Endothelial cell of umbilical vein (primary cell): ENCODE data around the gene PPP2R2C. TPM values are rescaled to one million over a fixed set of nuclear protein-coding genes. Genes with fewer than 3 reads are reported as not detected.

Experiments used
- BruUV-seq: library from RNA; stranded (reverse); fragments of 400-500 nt; replicated peaks from 2 replicates; lab custom pipeline; 2021; lab: Mats Ljungman, UMichigan
- CTCF ChIA-PET: fragments of 300-600, 350-600 bp; sonication (Branson Sonifier 250); formaldehyde crosslinking; loops from one replicate; lab custom pipeline; 2021; ENCODE audit warnings: antibody characterized with exemption, inconsistent platforms; lab: Charles Lee
- POLR2A ChIA-PET: fragments of 300-600, 350-600 bp; sonication (Branson Sonifier 250); formaldehyde crosslinking; loops from one replicate; lab custom pipeline; 2021; ENCODE audit warnings: antibody characterized with exemption, inconsistent platforms; lab: Charles Lee
- DNase-seq: peaks from one replicate; pipeline ENCODE4 v3.0.0-alpha.2; 2011; ENCODE audit warnings: low read depth, low spot score
- FAIRE-seq: peaks from 2 replicates; lab custom pipeline; 2011; peaks lifted over from hg19 to GRCh38; lab: Jason Lieb, UNC
- H2AFZ ChIP-seq: 2 replicates; pipeline ENCODE4 v1.6.0; 2012; ENCODE audit warnings: low read depth, low read length, control low read depth, inconsistent platforms
- H3K27ac ChIP-seq: 2 replicates; pipeline ENCODE4 v1.5.1; 2011; ENCODE audit warnings: low read depth, mild to moderate bottlenecking, control low read depth, low read length, moderate library complexity; ENCODE audit not compliant: insufficient read depth
- H3K27me3 ChIP-seq, 2 experiments: 2 replicates each; pipeline versions ENCODE4 v1.6.0 to v1.6.1; 2011; ENCODE audit warnings: low read length in 2 of 2, mixed read lengths in 1 of 2; ENCODE audit not compliant: control insufficient read depth in 2 of 2, insufficient read depth in 2 of 2
- H3K36me3 ChIP-seq, 2 experiments: 2 replicates in 1 of 2; 3 replicates in 1 of 2; pipeline ENCODE4 v1.5.1; 2011; ENCODE audit warnings: low read length in 2 of 2, mild to moderate bottlenecking in 1 of 2, moderate library complexity in 1 of 2; ENCODE audit not compliant: control insufficient read depth in 2 of 2, insufficient read depth in 2 of 2; ENCODE audit errors: extremely low read depth in 1 of 2
- H3K4me1 ChIP-seq: 3 replicates; pipeline ENCODE4 v1.5.1; 2011; ENCODE audit warnings: mild to moderate bottlenecking, low read length; ENCODE audit not compliant: control insufficient read depth, insufficient read depth; ENCODE audit errors: extremely low read depth
- H3K4me2 ChIP-seq: 2 replicates; pipeline ENCODE4 v1.6.1; 2011; ENCODE audit warnings: low read length, control low read depth, mixed read lengths; ENCODE audit not compliant: insufficient read depth
- H3K4me3 ChIP-seq, 3 experiments: fragments of 200-600 bp in 1 of 3; sonication (generic), shearing (Covaris generic) in 1 of 3; replicated peaks in 1 of 3; 2 replicates each; pipeline ENCODE4 v1.5.1; 2011 to 2016; ENCODE audit warnings: control low read depth in 3 of 3, low read length in 3 of 3, mild to moderate bottlenecking in 2 of 3, inconsistent platforms in 1 of 3, low read depth in 1 of 3, moderate library complexity in 1 of 3; ENCODE audit not compliant: insufficient read depth in 1 of 3
- H3K79me2 ChIP-seq: 2 replicates; pipeline ENCODE4 v1.6.0; 2012; ENCODE audit warnings: low read length, inconsistent platforms; ENCODE audit not compliant: control insufficient read depth, insufficient read depth
- H3K9ac ChIP-seq: replicated peaks from 2 replicates; pipeline ENCODE3; 2011; ENCODE audit warnings: low read length, control low read depth; ENCODE audit not compliant: insufficient read depth; ENCODE audit errors: extremely low read depth
- H3K9me1 ChIP-seq: replicated peaks from 3 replicates; pipeline ENCODE4 v1.6.0; 2011; ENCODE audit warnings: mild to moderate bottlenecking, low read length; ENCODE audit not compliant: control insufficient read depth, insufficient read depth; ENCODE audit errors: extremely low read depth
- H3K9me3 ChIP-seq: replicated peaks from 2 replicates; pipeline ENCODE4 v1.5.1; 2012; ENCODE audit warnings: low read length, inconsistent platforms; ENCODE audit not compliant: control insufficient read depth, insufficient read depth
- H4K20me1 ChIP-seq: replicated peaks from 2 replicates; pipeline ENCODE3; 2011; ENCODE audit warnings: mild to moderate bottlenecking, low read length; ENCODE audit not compliant: control insufficient read depth, insufficient read depth; ENCODE audit errors: extremely low read depth
- EZH2 ChIP-seq: IDR thresholded peaks from 2 replicates; pipeline ENCODE4 v1.6.1; 2012; ENCODE audit warnings: borderline replicate concordance, low read depth, mild to moderate bottlenecking, moderate library complexity, low read length, inconsistent platforms; ENCODE audit not compliant: severe bottlenecking
- FOS ChIP-seq: IDR thresholded peaks from 2 replicates; pipeline ENCODE4 v1.6.1; 2011; ENCODE audit warnings: mild to moderate bottlenecking, low read length, moderate library complexity, borderline replicate concordance; ENCODE audit not compliant: insufficient read depth
- GATA2 ChIP-seq: IDR thresholded peaks from 2 replicates; pipeline ENCODE4 v1.7.0; 2011; ENCODE audit warnings: low read depth, mild to moderate bottlenecking, moderate library complexity, mixed read lengths, low read length; ENCODE audit not compliant: insufficient read length, insufficient read depth
- JUN ChIP-seq: IDR thresholded peaks from 2 replicates; pipeline ENCODE4 v1.6.1; 2011; ENCODE audit warnings: borderline replicate concordance, low read depth; ENCODE audit not compliant: insufficient read length, insufficient read depth
- MAX ChIP-seq: IDR thresholded peaks from 2 replicates; pipeline ENCODE4 v1.6.1; 2011; ENCODE audit not compliant: insufficient read depth, insufficient read length
- MYC ChIP-seq: IDR thresholded peaks from one replicate; pipeline ENCODE4 v1.6.1; 2011; ENCODE audit warnings: mild to moderate bottlenecking, low read depth, low read length
- dilution Hi-C: fragments of 300-500 bp; cut with MboI; formaldehyde crosslinking; loops from one replicate; pipeline ENCODE4 v1.15.0; 2019; ENCODE audit warnings: low sequenced_read_pairs; ENCODE audit not compliant: extremely low pct_ligation_motif_present
- intact Hi-C: fragments of 100-400 bp; cut with micrococcal nuclease; formaldehyde crosslinking; loops from one replicate; pipeline ENCODE4 v1.10.0; 2022
- polyA plus RNA-seq, 4 experiments: library from polyadenylated mRNA; depleted of rRNA in 3 of 4; stranded (reverse) in 3 of 4; unstranded in 1 of 4; fragments of >200 nt; gene quantifications; 2 replicates each; pipeline versions ENCODE4 v1.2.1 to v1.2.3, GENCODE V29; 2011 to 2012; ENCODE audit warnings: missing spikeins in 1 of 4
- total RNA-seq: library from RNA; stranded (reverse); gene quantifications from 2 replicates; pipeline ENCODE4 v1.2.3, GENCODE V29; 2021
- TF ChIP-seq, protein P1 (sequence below), 2 donors: IDR thresholded peaks; 1 replicate in 1 of 2; 2 replicates in 1 of 2; pipeline ENCODE4 v1.5.1; 2011; ENCODE audit warnings: low read length in 2 of 2, mild to moderate bottlenecking in 2 of 2, moderate library complexity in 2 of 2, control low read depth in 1 of 2, inconsistent platforms in 1 of 2, low read depth in 1 of 2; ENCODE audit not compliant: insufficient read depth in 1 of 2; ENCODE audit errors: extremely low read depth in 1 of 2

PPP2R2C gene
- total and polyA plus RNA-seq, 2 donors (not counting 3 experiments of a cell fraction or from before 2014, with no cell fraction given): 0.03 to 0.09 TPM

DNA sequence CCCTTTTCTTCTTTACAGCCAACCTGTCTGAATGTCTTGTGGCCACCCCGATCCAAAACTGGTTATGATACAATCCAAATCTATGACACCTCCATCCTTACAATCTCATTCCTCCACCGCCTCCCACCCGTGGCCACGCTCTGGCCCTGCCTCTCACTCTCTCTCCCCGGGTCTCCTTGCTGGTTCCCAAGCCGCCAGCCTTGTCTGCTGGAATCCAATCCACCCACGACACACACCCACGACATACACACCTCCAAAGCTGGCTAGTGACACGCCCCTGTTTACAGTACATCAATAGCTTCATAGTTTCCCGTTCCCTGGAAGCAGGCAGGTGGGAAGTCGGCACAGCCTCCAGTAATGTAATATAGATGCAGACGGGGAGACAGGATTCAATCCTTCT lies 103.8 kb downstream of the PPP2R2C start:
- Histone ChIP-seq H3K36me3 (no peaks in the 10 kb centered on the region), H3K27me3 (no peaks in the 10 kb centered on the region), H3K4me1 (no peaks in the 10 kb centered on the region), H4K20me1 (no peaks in the 10 kb centered on the region), H3K9ac (no peak overlapping the region), H2AFZ (no peak overlapping the region), H3K27ac (no peak overlapping the region), H3K9me3 (no peaks in the 10 kb centered on the region), H3K9me1 (no peaks in the 10 kb centered on the region), H3K4me3 (no peak overlapping the region), H3K79me2 (no peaks in the 10 kb centered on the region), H3K4me2 (no peak overlapping the region)
- intact Hi-C loops: no loop called here
- TF ChIP-seq MYC (no peak), FOS (no peak), MAX (no peak), GATA2 (no peak), JUN (no peak)
- CTCF ChIA-PET: no interaction called here
- dilution Hi-C loops: no loop called here
- DNase-seq: no peak
- no peak for FAIRE-seq
- POLR2A ChIA-PET: no interaction called here
- BruUV-seq: no TSS peak

- Histone ChIP-seq H3K27me3 (no peaks in the 10 kb centered on the region), H3K4me1 (no peaks in the 10 kb centered on the region), H3K9ac (no peak overlapping the region), H3K36me3 (no peaks in the 10 kb centered on the region), H4K20me1 (no peaks in the 10 kb centered on the region), H3K79me2 (no peaks in the 10 kb centered on the region), H3K9me3 (no peaks in the 10 kb centered on the region), H3K27ac (no peak overlapping the region), H3K4me3 (no peak overlapping the region), H3K9me1 (no peaks in the 10 kb centered on the region), H3K4me2 (no peak overlapping the region), H2AFZ (no peak overlapping the region)
- TF ChIP-seq JUN (no peak), GATA2 (no peak), EZH2 (no peak)
- TF ChIP-seq, protein P1, sequence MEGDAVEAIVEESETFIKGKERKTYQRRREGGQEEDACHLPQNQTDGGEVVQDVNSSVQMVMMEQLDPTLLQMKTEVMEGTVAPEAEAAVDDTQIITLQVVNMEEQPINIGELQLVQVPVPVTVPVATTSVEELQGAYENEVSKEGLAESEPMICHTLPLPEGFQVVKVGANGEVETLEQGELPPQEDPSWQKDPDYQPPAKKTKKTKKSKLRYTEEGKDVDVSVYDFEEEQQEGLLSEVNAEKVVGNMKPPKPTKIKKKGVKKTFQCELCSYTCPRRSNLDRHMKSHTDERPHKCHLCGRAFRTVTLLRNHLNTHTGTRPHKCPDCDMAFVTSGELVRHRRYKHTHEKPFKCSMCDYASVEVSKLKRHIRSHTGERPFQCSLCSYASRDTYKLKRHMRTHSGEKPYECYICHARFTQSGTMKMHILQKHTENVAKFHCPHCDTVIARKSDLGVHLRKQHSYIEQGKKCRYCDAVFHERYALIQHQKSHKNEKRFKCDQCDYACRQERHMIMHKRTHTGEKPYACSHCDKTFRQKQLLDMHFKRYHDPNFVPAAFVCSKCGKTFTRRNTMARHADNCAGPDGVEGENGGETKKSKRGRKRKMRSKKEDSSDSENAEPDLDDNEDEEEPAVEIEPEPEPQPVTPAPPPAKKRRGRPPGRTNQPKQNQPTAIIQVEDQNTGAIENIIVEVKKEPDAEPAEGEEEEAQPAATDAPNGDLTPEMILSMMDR (IDR thresholded peaks at IDR 0.05; ENCODE audit: extremely low read depth in 1 of 2, insufficient read depth in 1 of 2, low read depth in 1 of 2, low read length in 2 of 2): no peak
- POLR2A ChIA-PET: no interaction called here
- no TSS peak for BruUV-seq
- no peak for FAIRE-seq
- intact Hi-C loops (no loop called here), dilution Hi-C loops (no loop called here)
- CTCF ChIA-PET: no interaction called here
- DNase-seq: no peak
These were observed 104.3 kb downstream of the PPP2R2C start for GRCh38 chr4:6368096-6368495.
